ENCODE results near the gene TTC7B. TPM values are rescaled to one million over a fixed set of nuclear protein-coding genes. Genes with fewer than 3 reads are reported as not detected.

Gene TTC7B
- total RNA-seq, 4 donors from 2014 or later = 8.4 to 11.2 (median 9.2) TPM

DNA sequence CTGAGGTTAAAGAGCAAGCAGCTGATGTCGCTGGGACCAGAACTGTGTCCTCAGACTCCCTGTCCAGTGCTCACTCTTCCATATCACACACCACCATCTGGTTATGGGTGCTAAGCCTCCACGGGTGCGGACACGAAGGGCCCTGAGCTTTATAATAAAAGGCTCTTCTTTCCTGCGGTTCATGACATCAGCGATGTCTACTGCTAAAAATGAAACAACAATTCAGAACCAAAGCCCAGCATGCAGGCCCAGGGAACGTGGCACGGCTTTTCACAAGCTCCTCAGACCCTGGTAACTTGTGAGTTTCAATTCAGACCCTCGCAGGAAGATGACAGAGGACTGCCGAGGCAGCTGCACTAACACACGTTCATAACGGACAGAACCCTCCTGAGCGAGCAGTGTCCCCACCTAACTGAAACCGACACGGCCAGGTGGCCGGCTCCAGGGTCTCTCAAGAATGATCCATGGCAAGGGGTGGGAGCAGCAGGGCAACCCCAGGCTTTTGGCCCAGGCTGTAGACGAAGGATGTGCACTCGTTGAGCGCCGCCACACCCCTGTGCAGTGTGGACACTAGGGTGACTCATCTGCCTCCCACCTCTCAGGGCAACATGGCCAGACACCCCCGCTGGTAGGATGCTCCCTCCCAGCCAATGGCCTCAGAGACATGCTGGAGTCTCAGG is 239.1 kb downstream of the TTC7B start:
- in situ Hi-C loops (cut with MboI; ENCODE audit: low pct_ligation_motif_present in 1 of 4, low pct_unique_long_range_greater_than_20kb in 1 of 4, low sequenced_read_pairs in 3 of 4) (no loop called here), intact Hi-C loops (cut with DNase I; ENCODE audit: low total_unique reads) (no loop called here)
- Histone ChIP-seq H3K36me3 (no peaks in the 10 kb centered on the region), H3K9me3 (no peaks in the 10 kb centered on the region), H3K27ac (no peak overlapping the region), H3K27me3 (no peaks in the 10 kb centered on the region), H3K4me3 (no peak overlapping the region), H3K4me1 (peaks cover 0 to 6% (median 0%) of the 10 kb centered on the region in 4 donors)
- TF ChIP-seq POLR2AphosphoS5 (IDR thresholded peaks at IDR 0.05) = no peak
- 90% methylated on average over 21 of the region's 21 CpGs; no CpG with 5 or more reads in 1 of the 2 donors for WGBS, 2 donors (ENCODE audit: low coverage in 1 of 2)
- DNase-seq = no peak

DNA sequence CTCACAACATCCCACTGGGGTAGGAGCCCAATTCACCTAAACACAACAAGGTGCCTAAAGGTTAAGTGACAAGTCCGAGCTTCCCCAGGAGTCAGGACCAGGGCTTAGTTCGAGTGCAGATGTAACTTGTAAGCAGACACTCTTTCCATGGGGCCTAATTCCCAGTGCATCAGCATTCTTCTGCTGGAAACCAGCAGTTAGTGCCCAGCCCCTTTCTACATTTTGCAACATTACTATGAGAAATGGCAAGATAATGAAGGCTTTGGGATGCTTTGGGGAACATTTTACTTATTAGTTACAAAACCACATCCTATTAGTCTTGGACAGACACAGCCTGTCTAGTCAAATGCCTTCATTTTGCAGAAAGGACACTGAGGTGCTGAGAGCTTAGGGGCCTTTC is 239.6 kb downstream of the TTC7B start:
- Histone ChIP-seq H3K4me1 (peaks cover 0 to 6% (median 0%) of the 10 kb centered on the region in 4 donors), H3K4me3 (no peak overlapping the region), H3K27ac (no peak overlapping the region), H3K36me3 (no peaks in the 10 kb centered on the region), H3K9me3 (no peaks in the 10 kb centered on the region), H3K27me3 (no peaks in the 10 kb centered on the region)
- no peak for TF ChIP-seq EP300 (IDR thresholded peaks at IDR 0.05; ENCODE audit: low read depth)
- TF ChIP-seq POLR2A (IDR thresholded peaks at IDR 0.05) = no peak
- TF ChIP-seq, protein P1, sequence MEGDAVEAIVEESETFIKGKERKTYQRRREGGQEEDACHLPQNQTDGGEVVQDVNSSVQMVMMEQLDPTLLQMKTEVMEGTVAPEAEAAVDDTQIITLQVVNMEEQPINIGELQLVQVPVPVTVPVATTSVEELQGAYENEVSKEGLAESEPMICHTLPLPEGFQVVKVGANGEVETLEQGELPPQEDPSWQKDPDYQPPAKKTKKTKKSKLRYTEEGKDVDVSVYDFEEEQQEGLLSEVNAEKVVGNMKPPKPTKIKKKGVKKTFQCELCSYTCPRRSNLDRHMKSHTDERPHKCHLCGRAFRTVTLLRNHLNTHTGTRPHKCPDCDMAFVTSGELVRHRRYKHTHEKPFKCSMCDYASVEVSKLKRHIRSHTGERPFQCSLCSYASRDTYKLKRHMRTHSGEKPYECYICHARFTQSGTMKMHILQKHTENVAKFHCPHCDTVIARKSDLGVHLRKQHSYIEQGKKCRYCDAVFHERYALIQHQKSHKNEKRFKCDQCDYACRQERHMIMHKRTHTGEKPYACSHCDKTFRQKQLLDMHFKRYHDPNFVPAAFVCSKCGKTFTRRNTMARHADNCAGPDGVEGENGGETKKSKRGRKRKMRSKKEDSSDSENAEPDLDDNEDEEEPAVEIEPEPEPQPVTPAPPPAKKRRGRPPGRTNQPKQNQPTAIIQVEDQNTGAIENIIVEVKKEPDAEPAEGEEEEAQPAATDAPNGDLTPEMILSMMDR (IDR thresholded peaks at IDR 0.05) = no peak
- TF ChIP-seq POLR2AphosphoS5 (IDR thresholded peaks at IDR 0.05) = no peak
- no peak for DNase-seq
- intact Hi-C loops (cut with DNase I; ENCODE audit: low total_unique reads) (no loop called here), in situ Hi-C loops (cut with MboI; ENCODE audit: low pct_ligation_motif_present in 1 of 4, low pct_unique_long_range_greater_than_20kb in 1 of 4, low sequenced_read_pairs in 3 of 4) (no loop called here)
- WGBS, 2 donors (ENCODE audit: low coverage in 1 of 2) = 60 to 87% methylated on average over 1 to 2 of the region's 2 CpGs

DNA sequence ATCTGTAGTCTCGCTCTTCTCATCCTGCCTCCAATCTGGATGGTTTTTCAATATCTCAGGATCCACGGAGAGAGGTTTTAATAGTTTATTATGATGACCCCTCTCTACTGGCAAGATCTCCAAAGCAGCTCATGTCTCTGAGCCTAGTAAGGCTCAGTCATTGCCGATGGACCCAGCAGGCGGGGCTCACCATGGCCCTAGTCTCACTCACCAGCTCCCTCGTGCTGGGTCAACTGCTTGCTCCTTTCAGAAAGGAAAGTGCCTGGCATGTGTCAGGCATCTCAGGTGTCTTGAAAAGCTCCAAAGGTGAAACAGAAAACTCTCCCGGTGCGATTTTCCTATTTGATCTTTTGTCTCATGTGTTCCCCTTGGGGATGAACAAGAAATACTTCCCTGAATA is 240.4 kb downstream of the TTC7B start:
- H3K27ac ChIP-seq = no peak overlapping the region
- DNase-seq = no peak
- H3K4me1 ChIP-seq = peaks cover 0 to 6% (median 0%) of the 10 kb centered on the region in 4 donors
- intact Hi-C loops (cut with DNase I; ENCODE audit: low total_unique reads) (no loop called here), in situ Hi-C loops (cut with MboI; ENCODE audit: low pct_ligation_motif_present in 1 of 4, low pct_unique_long_range_greater_than_20kb in 1 of 4, low sequenced_read_pairs in 3 of 4) (no loop called here)
- H3K9me3 ChIP-seq = no peaks in the 10 kb centered on the region
- TF ChIP-seq POLR2A (IDR thresholded peaks at IDR 0.05) (no peak), POLR2AphosphoS5 (IDR thresholded peaks at IDR 0.05) (no peak), EP300 (IDR thresholded peaks at IDR 0.05; ENCODE audit: low read depth) (no peak)
- TF ChIP-seq, protein P1 (IDR thresholded peaks at IDR 0.05) = no peak
- no peaks in the 10 kb centered on the region for H3K27me3 ChIP-seq
- H3K36me3 ChIP-seq = no peaks in the 10 kb centered on the region
- 90% methylated on average over 7 of the region's 7 CpGs; no CpG with 5 or more reads in 1 of the 2 donors for WGBS, 2 donors (ENCODE audit: low coverage in 1 of 2)
- H3K4me3 ChIP-seq = no peak overlapping the region

DNA sequence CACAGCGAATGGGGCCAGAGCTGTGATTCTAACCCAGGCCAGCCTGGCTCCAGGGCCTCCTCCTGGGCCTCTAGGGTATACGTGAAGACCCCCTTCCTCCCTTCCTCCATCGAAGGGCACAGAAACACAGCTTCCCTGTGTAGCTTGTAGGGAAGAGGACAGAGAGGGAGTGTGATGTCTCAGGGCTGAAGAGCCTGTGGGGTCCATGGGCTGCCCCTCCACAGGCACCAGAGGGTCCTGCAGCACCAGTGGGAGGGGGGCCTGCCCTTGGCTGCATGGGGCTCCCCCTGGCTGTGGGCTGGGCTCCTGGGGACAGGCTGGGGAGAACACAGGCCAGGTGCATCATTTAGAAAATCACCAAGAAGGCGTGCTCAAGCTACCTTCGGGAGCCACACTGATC is 240.9 kb downstream of the TTC7B start:
- TF ChIP-seq, protein P1 (IDR thresholded peaks at IDR 0.05) = no peak
- no peak for TF ChIP-seq POLR2A (IDR thresholded peaks at IDR 0.05)
- TF ChIP-seq EP300 (IDR thresholded peaks at IDR 0.05; ENCODE audit: low read depth) = no peak
- no peak for TF ChIP-seq POLR2AphosphoS5 (IDR thresholded peaks at IDR 0.05)
- no peaks in the 10 kb centered on the region for H3K27me3 ChIP-seq
- H3K36me3 ChIP-seq = no peaks in the 10 kb centered on the region
- no peak overlapping the region for H3K4me3 ChIP-seq
- in situ Hi-C loops (cut with MboI; ENCODE audit: low pct_ligation_motif_present in 1 of 4, low pct_unique_long_range_greater_than_20kb in 1 of 4, low sequenced_read_pairs in 3 of 4) (no loop called here), intact Hi-C loops (cut with DNase I; ENCODE audit: low total_unique reads) (no loop called here)
- H3K4me1 ChIP-seq = peaks cover 0 to 6% (median 0%) of the 10 kb centered on the region in 4 donors
- H3K9me3 ChIP-seq = no peaks in the 10 kb centered on the region
- DNase-seq = no peak
- H3K27ac ChIP-seq = no peak overlapping the region
- WGBS, 2 donors (ENCODE audit: low coverage in 1 of 2) = 82% methylated on average over 5 of the region's 5 CpGs; no CpG with 5 or more reads in 1 of the 2 donors
